Eye (tissue), 1 donor: Measurements from ENCODE around the gene SYNE1.

Experiments used
- DNase-seq: peaks from one replicate; pipeline ENCODE4 v3.0.0-alpha.2; 2015

SYNE1 gene

DNA sequence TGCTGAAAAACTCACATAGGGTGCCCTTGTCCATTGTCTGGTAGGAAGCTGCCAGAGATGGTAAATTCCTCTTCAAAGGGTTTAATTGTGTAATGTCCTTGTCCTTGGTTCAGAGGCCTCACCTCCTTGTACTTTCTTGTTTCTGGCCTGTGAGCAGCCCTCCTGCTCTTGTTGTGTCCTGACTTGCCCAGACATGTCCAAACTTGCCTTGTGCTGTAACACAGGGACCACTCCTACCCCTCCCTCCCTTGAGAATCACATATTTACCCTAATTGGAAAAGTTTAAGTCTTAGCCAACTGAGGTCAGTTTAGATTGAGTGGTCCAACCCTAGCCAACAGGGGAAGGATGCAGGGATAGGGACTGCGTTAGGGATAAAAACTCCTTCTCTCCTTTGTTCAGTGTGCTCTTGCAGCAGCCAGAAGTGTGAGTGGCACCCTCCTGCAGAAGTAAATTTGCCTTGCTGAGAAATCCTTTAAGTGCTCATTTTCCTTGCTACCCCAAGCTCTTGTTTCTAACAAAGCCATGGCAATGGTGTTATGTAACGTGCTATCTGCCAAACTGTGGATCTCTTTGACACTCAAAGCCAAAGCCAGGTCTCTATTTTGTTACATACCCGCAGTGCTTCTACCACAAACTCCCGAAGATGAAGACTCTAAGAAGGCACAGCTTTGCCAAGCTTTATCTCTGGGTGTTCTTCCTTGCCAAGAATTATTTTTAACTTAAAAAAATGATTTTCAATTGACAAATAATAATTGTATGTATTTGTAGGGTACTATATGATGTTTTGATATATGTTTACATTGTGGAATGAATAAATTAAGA is 415.1 kb downstream of the SYNE1 start:
- DNase-seq, result no peak

DNA sequence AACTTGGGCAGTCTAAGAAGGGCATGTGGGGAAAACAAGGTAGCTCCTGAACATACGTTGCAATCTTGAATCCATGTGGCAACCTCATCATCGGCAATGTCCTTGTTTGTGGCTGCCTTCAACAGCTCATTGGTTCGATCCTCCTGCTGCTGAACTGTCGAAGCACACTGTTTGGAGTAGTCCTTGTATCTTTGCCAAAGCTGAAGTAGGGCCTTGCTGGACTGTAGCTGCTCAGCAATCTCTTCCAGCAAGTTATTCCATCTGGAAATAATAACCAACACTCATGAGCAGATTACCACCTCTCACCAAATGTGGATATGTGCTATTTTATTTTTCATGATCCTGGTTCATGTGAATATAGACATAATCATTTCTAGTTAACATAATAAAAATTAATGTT is 416.4 kb downstream of the SYNE1 start:
- no peak for DNase-seq

GRCh38 chr6:152218887-152219286 is 418.3 kb downstream of the SYNE1 start:
- no peak for DNase-seq

DNA sequence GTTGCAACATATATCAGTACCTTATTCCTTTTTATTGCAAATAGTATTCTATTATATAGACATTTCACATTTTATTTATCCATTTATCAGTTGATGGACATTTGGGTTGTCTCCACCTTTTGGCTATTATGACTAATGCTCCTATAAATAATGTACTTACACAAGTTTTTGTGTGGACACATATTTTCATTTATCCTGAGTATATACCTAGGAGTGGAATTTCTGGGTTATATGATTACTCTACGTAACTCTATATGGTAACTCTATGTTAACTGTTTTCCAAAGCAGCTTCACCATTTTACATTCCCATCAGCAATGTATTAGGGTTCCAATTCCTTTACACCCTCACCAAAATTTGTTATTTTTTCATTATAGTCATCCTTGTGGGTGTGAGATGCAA is 424.7 kb downstream of the SYNE1 start:
- no peak for DNase-seq

DNA sequence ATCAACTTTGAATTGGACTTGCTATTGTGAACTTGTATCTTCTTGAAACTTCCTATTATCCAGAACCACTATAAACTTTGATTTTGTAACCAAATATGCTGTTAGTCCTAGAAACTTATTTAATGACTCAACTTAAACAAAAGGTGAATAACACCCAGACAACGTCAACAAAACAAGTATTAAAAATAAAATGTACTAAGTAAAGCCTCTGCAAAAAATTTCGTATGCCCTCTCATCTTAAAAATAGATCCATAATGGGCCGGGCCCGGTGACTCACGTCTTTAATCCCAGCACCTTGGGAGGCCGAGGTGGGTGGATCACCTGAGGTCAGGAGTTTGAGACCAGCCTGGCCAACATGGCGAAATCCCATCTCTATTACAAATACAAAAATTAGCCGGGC is 428.0 kb downstream of the SYNE1 start:
- no peak for DNase-seq

GRCh38 chr6:152207915-152208714 is 429.0 kb downstream of the SYNE1 start:
- no peak for DNase-seq

DNA sequence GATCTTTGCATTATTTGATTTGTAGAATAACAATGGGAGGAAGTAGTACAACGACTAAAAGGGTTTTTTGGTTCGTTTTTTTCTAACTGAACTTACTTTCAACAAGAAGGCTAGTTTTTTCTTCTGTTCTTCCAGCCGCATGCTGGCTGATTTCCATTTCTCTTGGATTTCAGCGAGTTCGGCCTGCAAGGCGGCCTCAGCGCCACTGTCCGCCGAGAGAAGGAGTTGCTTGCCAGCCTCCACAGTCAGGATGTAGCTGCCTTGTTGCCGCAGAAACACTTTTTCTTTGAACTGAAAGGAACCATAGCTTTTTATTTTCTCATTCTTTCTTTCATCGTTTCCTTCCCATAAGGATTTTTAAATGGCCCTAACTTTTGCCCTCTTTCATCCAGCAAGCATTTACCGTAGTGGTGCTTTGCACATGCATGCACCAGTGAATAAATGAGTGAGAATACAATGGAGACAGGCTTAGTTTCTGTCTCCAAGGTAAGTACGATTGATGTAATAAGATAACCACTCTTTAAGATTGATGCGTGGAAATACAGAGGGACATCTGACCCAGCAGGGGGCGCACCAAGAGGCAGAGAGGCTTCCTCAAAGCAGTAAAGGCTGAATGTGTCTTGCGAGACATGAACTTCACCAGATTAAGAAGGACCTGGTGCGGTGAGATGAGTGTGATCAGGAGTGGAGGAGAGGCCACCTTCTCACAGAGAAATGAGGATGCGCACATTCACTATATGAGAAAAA is 430.9 kb downstream of the SYNE1 start:
- DNase-seq, result no peak

GRCh38 chr6:152204591-152204990 is 432.6 kb downstream of the SYNE1 start:
- DNase-seq, result no peak

DNA sequence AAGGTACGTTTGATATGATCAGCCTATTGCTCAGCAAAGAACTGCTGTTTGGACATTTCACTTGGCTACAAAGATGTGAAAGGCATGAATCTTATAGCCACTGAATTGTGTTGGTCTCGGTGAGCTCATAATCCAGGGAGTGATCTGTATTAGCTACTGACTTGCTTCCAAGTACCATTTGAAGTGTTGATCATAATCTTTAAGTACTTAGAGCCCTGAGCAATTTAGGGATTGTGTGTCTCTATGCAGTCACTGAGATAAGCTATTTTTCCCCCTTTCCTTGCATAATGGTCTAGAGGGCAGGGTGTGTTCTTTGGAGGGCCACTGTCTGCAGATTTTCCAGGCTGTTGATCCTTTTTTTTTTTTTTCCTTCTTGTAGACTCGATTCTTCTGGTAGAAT is 436.0 kb downstream of the SYNE1 start:
- DNase-seq, result peak; percentile 5

GRCh38 chr6:152195896-152196295 is 441.3 kb downstream of the SYNE1 start:
- DNase-seq, result no peak

DNA sequence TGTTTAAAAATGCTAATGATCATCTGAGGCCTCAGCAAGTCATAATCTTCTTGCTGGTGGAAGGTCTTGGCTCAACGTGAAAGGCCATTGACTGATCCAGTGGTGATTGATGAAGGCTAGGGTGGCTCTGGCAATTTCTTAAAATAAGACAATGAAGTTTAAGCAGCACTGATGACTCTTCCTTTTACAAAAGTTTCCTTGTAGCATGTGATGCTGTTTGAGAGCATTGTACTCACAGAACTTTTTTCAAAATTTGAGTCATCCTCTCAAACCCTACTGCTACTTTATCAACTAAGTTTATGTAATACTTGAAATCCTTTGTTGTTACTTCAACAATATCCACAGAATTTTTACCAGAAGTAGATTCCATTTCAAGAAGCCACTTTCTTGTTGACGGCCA is 447.4 kb downstream of the SYNE1 start:
- no peak for DNase-seq

DNA sequence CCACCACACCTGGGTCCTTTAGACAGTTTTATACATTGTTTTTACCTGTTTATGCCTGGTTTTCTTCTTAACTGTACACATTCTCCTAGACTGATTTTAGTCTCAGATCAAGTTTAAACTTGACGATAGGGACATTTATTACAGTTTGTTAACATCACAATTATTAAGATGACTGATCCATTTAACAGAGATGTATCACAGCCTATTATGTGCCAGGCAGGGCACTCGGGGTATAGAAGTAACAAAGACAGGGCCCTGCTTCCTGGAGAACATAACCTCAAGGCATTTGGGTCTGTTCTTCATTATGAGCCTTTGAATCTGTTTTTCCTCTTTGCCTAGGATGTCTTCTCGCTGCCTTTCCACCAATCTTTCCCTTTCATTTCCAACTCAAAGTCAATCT is 449.2 kb downstream of the SYNE1 start:
- no peak for DNase-seq

DNA sequence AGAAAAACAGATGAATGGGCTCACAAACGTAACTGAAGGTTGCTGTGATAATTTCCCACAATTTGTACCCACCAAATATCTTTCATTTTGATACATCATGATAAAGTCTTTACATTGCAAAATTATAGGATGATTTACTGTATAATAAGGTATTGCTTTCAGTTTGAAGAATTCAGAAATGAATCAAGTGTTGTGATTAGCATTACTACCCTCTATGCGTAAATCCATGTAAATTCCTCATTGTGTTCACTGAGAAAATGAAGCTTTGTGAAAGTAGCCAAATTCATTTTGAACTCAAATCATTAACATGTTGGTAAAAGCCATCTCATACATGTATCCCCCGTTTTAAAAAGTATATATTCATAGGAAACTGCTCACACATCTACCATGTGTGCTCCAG is 450.3 kb downstream of the SYNE1 start:
- DNase-seq, result no peak

GRCh38 chr6:152184917-152185574 is 452.1 kb downstream of the SYNE1 start:
- no peak for DNase-seq

DNA sequence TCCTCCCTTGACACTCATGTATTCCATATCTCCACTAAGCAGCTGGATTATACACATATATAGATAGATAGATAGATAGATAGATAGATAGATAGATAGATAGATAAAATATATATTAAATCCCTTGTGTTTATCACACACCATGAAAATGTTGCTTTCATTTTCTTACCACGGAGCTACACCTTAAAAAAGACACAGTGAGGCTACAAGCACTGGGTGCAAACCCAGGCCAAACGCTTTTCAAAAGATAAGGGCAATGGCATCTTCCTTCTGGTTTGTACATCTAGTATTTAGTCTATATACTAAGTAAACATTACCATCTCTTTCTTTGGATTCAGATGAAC is 452.6 kb downstream of the SYNE1 start:
- no peak for DNase-seq

DNA sequence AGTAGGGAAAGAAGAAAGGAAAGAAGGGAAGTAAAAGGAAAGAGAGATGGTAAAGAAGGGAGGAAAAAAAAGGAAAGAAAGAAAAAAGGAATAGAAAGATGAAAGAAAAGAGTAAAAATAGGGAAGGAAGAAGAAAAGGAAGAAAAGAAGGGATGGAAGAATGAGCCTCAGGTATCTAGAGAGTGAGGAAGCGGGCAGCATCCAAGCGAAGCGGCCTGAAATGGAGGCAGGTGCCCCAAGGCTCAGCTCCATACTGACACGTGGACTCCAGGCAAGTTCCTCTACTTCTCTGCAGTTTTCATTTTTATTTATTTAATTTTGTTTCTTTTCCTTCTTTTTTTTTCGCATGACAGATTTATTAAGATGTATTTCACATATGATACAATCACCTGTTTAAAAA is 456.6 kb downstream of the SYNE1 start:
- no peak for DNase-seq

GRCh38 chr6:152176268-152176667 is 460.9 kb downstream of the SYNE1 start:
- no peak for DNase-seq

GRCh38 chr6:152173957-152174356 is 463.2 kb downstream of the SYNE1 start:
- DNase-seq, result no peak

- no peak for DNase-seq
Measured at GRCh38 chr6:152173321-152173720, 463.8 kb downstream of the SYNE1 start.

GRCh38 chr6:152170702-152171667 is 466.2 kb downstream of the SYNE1 start:
- no peak for DNase-seq

DNA sequence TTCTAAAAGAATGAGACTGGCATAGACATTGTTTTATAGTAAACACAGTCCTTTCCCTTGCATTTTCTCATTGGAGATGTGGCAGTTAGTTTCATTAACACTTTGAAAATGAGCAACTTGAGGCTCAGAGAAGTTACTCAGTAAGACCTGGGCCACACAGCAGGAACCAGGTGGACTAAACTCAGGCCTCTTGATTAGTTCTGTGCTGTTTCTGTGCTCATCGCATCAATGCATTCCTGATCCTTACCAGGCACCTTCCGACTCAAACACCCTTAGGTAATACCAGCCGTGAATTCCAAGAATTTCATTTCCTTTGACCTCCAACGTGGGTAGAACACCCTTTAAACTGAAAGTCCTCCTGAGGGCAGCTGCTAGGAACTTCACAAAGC is 466.9 kb downstream of the SYNE1 start:
- no peak for DNase-seq
